Activated naive CD8-positive, alpha-beta T cell treated with anti-CD3 and anti-CD28 coated beads, Interleukin-2, amount 50 U/mL, for 24 hours (primary cell): Measurements from ENCODE around the gene MRPS16.
"Not testable (repeated sequence)": the region's sequence is repeated elsewhere in the genome, so short reads cannot be mapped to it uniquely, and the experiment has no call there.

Experiments used
- ATAC-seq: fragments of 150-1000 bp; cut with Tn5 transposase; one replicate; pipeline ENCODE4 v1.10.0; 2021
- DNase-seq: peaks from one replicate; pipeline ENCODE4 v3.0.0; 2021
- H3K27ac Mint-ChIP-seq: one replicate; pipeline ENCODE4 v1.8.0; 2021; ENCODE audit warnings: mild to moderate bottlenecking, mixed read lengths
- H3K27me3 Mint-ChIP-seq: one replicate; pipeline ENCODE4 v1.8.0; 2021; ENCODE audit warnings: mixed read lengths
- H3K36me3 Mint-ChIP-seq: one replicate; pipeline ENCODE4 v1.8.0; 2021; ENCODE audit warnings: low read depth, mixed read lengths
- H3K4me1 Mint-ChIP-seq: one replicate; pipeline ENCODE4 v1.8.0; 2021; ENCODE audit warnings: mixed read lengths
- H3K4me3 Mint-ChIP-seq: one replicate; pipeline ENCODE4 v1.8.0; 2021; ENCODE audit warnings: mild to moderate bottlenecking, moderate library complexity, mixed read lengths
- H3K9me3 Mint-ChIP-seq: one replicate; pipeline ENCODE4 v1.8.0; 2021; ENCODE audit warnings: mixed read lengths

The MRPS16 gene

GRCh38 chr10:73252445-73253224 lies at the start of gene MRPS16:
Gene MRPS16 (minus strand): TSS chr10:73252644. CDS start chr10:73252482, 162 bp downstream.
- DNase-seq (peak; percentile 88), ATAC-seq (peak; percentile 92)
- Mint-ChIP-seq H3K4me1 (peaks cover 39% of the 10 kb centered on the region), H3K9me3 (no peaks in the 10 kb centered on the region), H3K4me3 (peak within 1 kb of the TSS; percentile 100), H3K36me3 (peaks cover 36% of the 10 kb centered on the region), H3K27me3 (peaks cover 2% of the 10 kb centered on the region), H3K27ac (peak within 1 kb of the TSS; percentile 96)

- Mint-ChIP-seq H3K27me3 (no peaks in the 10 kb centered on the region), H3K27ac (no peak overlapping the region), H3K9me3 (no peaks in the 10 kb centered on the region), H3K4me3 (no peak overlapping the region), H3K36me3 (no peaks in the 10 kb centered on the region), H3K4me1 (peaks cover 2% of the 10 kb centered on the region)
- ATAC-seq, result no peak
- DNase-seq, result no peak
Observed at GRCh38 chr10:73296946-73297345, 44.5 kb upstream of the MRPS16 start.

GRCh38 chr10:73293461-73293860 lies 41.0 kb upstream of the MRPS16 start:
- Mint-ChIP-seq H3K36me3 (peaks cover 3% of the 10 kb centered on the region), H3K4me3 (no peak overlapping the region), H3K4me1 (peaks cover 2% of the 10 kb centered on the region), H3K27ac (no peak overlapping the region), H3K27me3 (peaks cover 1% of the 10 kb centered on the region), H3K9me3 (no peaks in the 10 kb centered on the region)
- ATAC-seq (no peak), DNase-seq (no peak)

GRCh38 chr10:73289958-73290357 lies 37.5 kb upstream of the MRPS16 start:
- H3K4me1 Mint-ChIP-seq, result no peaks in the 10 kb centered on the region
- H3K36me3 Mint-ChIP-seq, result peaks cover 3% of the 10 kb centered on the region
- no peak overlapping the region for H3K27ac Mint-ChIP-seq
- H3K9me3 Mint-ChIP-seq, result no peaks in the 10 kb centered on the region
- H3K27me3 Mint-ChIP-seq, result peaks cover 1% of the 10 kb centered on the region
- no peak for DNase-seq
- no peak overlapping the region for H3K4me3 Mint-ChIP-seq
- ATAC-seq, result no peak

GRCh38 chr10:73287441-73287840 lies 35.0 kb upstream of the MRPS16 start:
- peaks cover 1% of the 10 kb centered on the region for H3K27me3 Mint-ChIP-seq
- peaks cover 3% of the 10 kb centered on the region for H3K36me3 Mint-ChIP-seq
- no peak overlapping the region for H3K27ac Mint-ChIP-seq
- H3K4me1 Mint-ChIP-seq, result no peaks in the 10 kb centered on the region
- ATAC-seq (no peak), DNase-seq (no peak)
- H3K9me3 Mint-ChIP-seq, result no peaks in the 10 kb centered on the region
- no peak overlapping the region for H3K4me3 Mint-ChIP-seq

- Mint-ChIP-seq H3K4me1 (no peaks in the 10 kb centered on the region), H3K9me3 (no peaks in the 10 kb centered on the region), H3K27ac (no peak overlapping the region), H3K4me3 (no peak overlapping the region), H3K36me3 (no peaks in the 10 kb centered on the region), H3K27me3 (no peaks in the 10 kb centered on the region)
- ATAC-seq (no peak), DNase-seq (no peak)
Observed at GRCh38 chr10:73281097-73281496, 28.7 kb upstream of the MRPS16 start.

GRCh38 chr10:73264423-73264822 lies 12.0 kb upstream of the MRPS16 start:
- H3K9me3 Mint-ChIP-seq, result peaks cover under 1% of the 10 kb centered on the region
- ATAC-seq (no peak), DNase-seq (no peak)
- H3K4me1 Mint-ChIP-seq, result peaks cover 2% of the 10 kb centered on the region
- no peak overlapping the region for H3K27ac Mint-ChIP-seq
- H3K27me3 Mint-ChIP-seq, result no peaks in the 10 kb centered on the region
- H3K4me3 Mint-ChIP-seq, result no peak overlapping the region
- H3K36me3 Mint-ChIP-seq, result no peaks in the 10 kb centered on the region

- no peaks in the 10 kb centered on the region for H3K27me3 Mint-ChIP-seq
- H3K36me3 Mint-ChIP-seq, result no peaks in the 10 kb centered on the region
- ATAC-seq (no peak), DNase-seq (no peak)
- H3K9me3 Mint-ChIP-seq, result peaks cover 6% of the 10 kb centered on the region
- no peak overlapping the region for H3K27ac Mint-ChIP-seq
- no peak overlapping the region for H3K4me3 Mint-ChIP-seq
- peaks cover 2% of the 10 kb centered on the region for H3K4me1 Mint-ChIP-seq
Observed at GRCh38 chr10:73263693-73264347, 11.4 kb upstream of the MRPS16 start.

- no peak for ATAC-seq
- Mint-ChIP-seq H3K4me1 (peaks cover 2% of the 10 kb centered on the region), H3K27me3 (no peaks in the 10 kb centered on the region), H3K9me3 (peaks cover 7% of the 10 kb centered on the region), H3K36me3 (no peaks in the 10 kb centered on the region), H3K27ac (no peak overlapping the region), H3K4me3 (no peak overlapping the region)
- no peak for DNase-seq
Observed at GRCh38 chr10:73262880-73263555, 10.6 kb upstream of the MRPS16 start.

- H3K4me3 Mint-ChIP-seq, result no peak overlapping the region
- no peak overlapping the region for H3K27ac Mint-ChIP-seq
- ATAC-seq, result no peak
- H3K9me3 Mint-ChIP-seq, result peaks cover 7% of the 10 kb centered on the region
- no peaks in the 10 kb centered on the region for H3K36me3 Mint-ChIP-seq
- H3K4me1 Mint-ChIP-seq, result peaks cover 2% of the 10 kb centered on the region
- DNase-seq, result no peak
- no peaks in the 10 kb centered on the region for H3K27me3 Mint-ChIP-seq
Observed at GRCh38 chr10:73262105-73262730, 9.8 kb upstream of the MRPS16 start.

- Mint-ChIP-seq H3K4me1 (peaks cover 2% of the 10 kb centered on the region), H3K4me3 (no peak overlapping the region), H3K27me3 (no peaks in the 10 kb centered on the region), H3K27ac (no peak overlapping the region), H3K9me3 (peaks cover 7% of the 10 kb centered on the region), H3K36me3 (no peaks in the 10 kb centered on the region)
- no peak for DNase-seq
- ATAC-seq, result no peak
Observed at GRCh38 chr10:73261362-73261995, 9.0 kb upstream of the MRPS16 start.

GRCh38 chr10:73258612-73259011 lies 6.2 kb upstream of the MRPS16 start:
- not testable (repeated sequence) for DNase-seq, ATAC-seq, H3K27ac Mint-ChIP-seq, H3K36me3 Mint-ChIP-seq, H3K9me3 Mint-ChIP-seq, H3K27me3 Mint-ChIP-seq, H3K4me3 Mint-ChIP-seq, H3K4me1 Mint-ChIP-seq

- Mint-ChIP-seq H3K4me3 (peak overlapping the region; percentile 100), H3K27me3 (peaks cover 2% of the 10 kb centered on the region), H3K9me3 (no peaks in the 10 kb centered on the region), H3K36me3 (peaks cover 32% of the 10 kb centered on the region), H3K27ac (peak overlapping the region; percentile 96), H3K4me1 (peaks cover 33% of the 10 kb centered on the region)
- no peak for DNase-seq
- no peak for ATAC-seq
Observed at GRCh38 chr10:73253225-73253555, 746 bp upstream of the MRPS16 start.

GRCh38 chr10:73251683-73252444 lies 580 bp downstream of the MRPS16 start:
- Mint-ChIP-seq H3K9me3 (no peaks in the 10 kb centered on the region), H3K4me1 (peaks cover 43% of the 10 kb centered on the region), H3K4me3 (peak overlapping the region; percentile 100), H3K27me3 (peaks cover 2% of the 10 kb centered on the region), H3K36me3 (peaks cover 41% of the 10 kb centered on the region), H3K27ac (peak overlapping the region; percentile 96)
- ATAC-seq, result peak; percentile 65
- DNase-seq, result peak; percentile 20
